ENCODE measurements around the gene ZCCHC7. TPM values are rescaled to one million over a fixed set of nuclear protein-coding genes. Genes with fewer than 3 reads are reported as not detected.
"Not testable (repeated sequence)": the region's sequence is repeated elsewhere in the genome, so short reads cannot be mapped to it uniquely, and the experiment has no call there.

The ZCCHC7 gene
- total and polyA plus RNA-seq, 10 of the 15 experiments (the other 5 are each of a cell fraction or from before 2014, with no cell fraction given), result 42.9 to 178 (median 53.3) TPM

DNA sequence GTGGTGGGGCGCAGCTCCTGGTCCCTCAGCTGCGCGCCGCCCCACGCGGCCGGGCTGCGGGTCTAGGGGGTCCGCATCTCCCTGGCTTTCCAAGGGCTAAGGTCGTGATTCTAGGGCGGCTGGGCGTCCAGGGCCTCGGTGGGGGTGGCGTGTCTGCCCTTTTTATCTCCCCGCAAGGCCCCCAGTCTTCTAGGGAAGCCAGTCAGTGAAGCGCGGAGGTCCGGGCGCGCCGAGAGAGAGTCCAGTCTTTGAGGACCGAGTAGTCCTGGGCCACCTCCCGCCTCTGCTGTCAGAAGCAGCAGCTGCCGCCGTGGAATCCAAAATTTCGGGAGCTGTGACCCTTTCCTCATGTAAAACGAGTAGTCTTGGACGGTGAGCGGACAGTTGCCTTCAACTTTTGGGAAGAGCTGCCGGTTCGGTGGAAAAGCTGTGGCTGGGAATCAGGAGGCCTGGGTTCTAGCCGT is 40.2 kb upstream of the ZCCHC7 start:
- ChIA-PET SMC1A (ENCODE audit: uncharacterized antibody, unreplicated experiment) (interaction anchor here (0.9 to 6.1 kb wide), 12 partner anchors 9 to 243 kb away, joined by 3 to 31 read pairs (median 4); partner anchors contain the start of gene ZCCHC7), POLR2A (interaction anchor here (0.8 to 3.0 kb wide), 9 partner anchors 9 to 133 kb away, joined by 3 to 14 read pairs (median 5); partner anchors contain the start of gene ZCCHC7), CTCF (interaction anchor here (0.9 to 2.8 kb wide), 9 partner anchors 9 to 249 kb away, joined by 3 to 11 read pairs (median 4); partner anchors contain the start of gene ZCCHC7), RAD21 (ENCODE audit: unreplicated experiment) (interaction anchor here (0.7 to 9.1 kb wide), 12 partner anchors 41 to 303 kb away, joined by 3 to 64 read pairs (median 4); partner anchors contain the start of gene ZCCHC7)
- Histone ChIP-seq H3K4me3 (peak overlapping the region; percentile 84), H3K79me2 (ENCODE audit: control insufficient read depth, insufficient read depth, low read length) (peaks cover 56% of the 10 kb centered on the region), H3K4me2 (ENCODE audit: control insufficient read depth, insufficient read depth) (peak overlapping the region; percentile 65), H3K9ac (ENCODE audit: control insufficient read depth, insufficient read depth, low read length) (peak overlapping the region; percentile 81), H3K4me1 (ENCODE audit: control insufficient read depth, insufficient read depth, low read length) (peaks cover 18% of the 10 kb centered on the region), H2AFZ (ENCODE audit: control insufficient read depth, low read depth, low read length) (peak overlapping the region; percentile 69), H3K27ac (ENCODE audit: control insufficient read depth, insufficient read depth) (peak overlapping the region; percentile 87)
- BruUV-seq (replicated peaks); H4K20me1 ChIP-seq (ENCODE audit: control insufficient read depth, insufficient read depth); FAIRE-seq; H3K27me3 ChIP-seq (replicated peaks in 1 of 2; ENCODE audit: control insufficient read depth in 2 of 2, insufficient read depth in 2 of 2, low read length in 1 of 2); in situ Hi-C loops (cut with MboI); H3K9me3 ChIP-seq (replicated peaks; ENCODE audit: control insufficient read depth, insufficient read depth, low read length); H3K36me3 ChIP-seq (ENCODE audit: control insufficient read depth in 2 of 2, insufficient read depth in 2 of 2, low read length in 1 of 2); DNase-seq (ENCODE audit: low read depth, low spot score): not testable (repeated sequence)
- WGBS (ENCODE audit: insufficient coverage, insufficient replicate concordance, low lambda C conversion rate, missing lambda C conversion rate), result under 1% methylated on average over 32 of the region's 32 CpGs
- TF ChIP-seq POLR2A (IDR thresholded peaks at IDR 0.05; ENCODE audit: low read depth, low read length) (peak; percentile 4; the same call in 1 of the 2 replicates), LARP7 (IDR thresholded peaks at IDR 0.05) (peak; percentile 8; the same call in 1 of the 2 replicates), NKRF (conservative IDR thresholded peaks at IDR 0.05) (0 out of 2 replicates have a peak, but pooled peaks have one; percentile 11), RUNX3 (IDR thresholded peaks at IDR 0.05; ENCODE audit: low read length) (0 out of 2 replicates have a peak, but pooled peaks have one; percentile 17), DPF2 (IDR thresholded peaks at IDR 0.05) (peak; percentile 35; the same call in 1 of the 2 replicates)
- ATAC-seq, result peak; percentile 50
- intact Hi-C loops (cut with micrococcal nuclease; ENCODE audit: unreplicated experiment), result loop anchor here (2.0 to 5.0 kb wide), 3 partner anchors 42 to 222 kb away; partner anchors contain the start of genes PAX5 and ZCCHC7

Data from GM12878 (cell line).